Keratinocyte (primary cell): ENCODE data around the gene CARMIL1. TPM values are rescaled to one million over a fixed set of nuclear protein-coding genes. Genes with fewer than 3 reads are reported as not detected.

Experiments
- DNase-seq: peaks from one replicate; pipeline ENCODE4 v3.0.0-alpha.2; 2011; ENCODE audit warnings: low read depth, missing footprints, low spot score
- FAIRE-seq: peaks from 2 replicates; lab custom pipeline; 2011; peaks lifted over from hg19 to GRCh38; lab: Jason Lieb, UNC
- H2AFZ ChIP-seq: 2 replicates; pipeline ENCODE4 v1.6.0; 2012; ENCODE audit warnings: low read length, control low read depth, inconsistent platforms; ENCODE audit not compliant: control insufficient read depth
- H3K27ac ChIP-seq: 2 replicates; pipeline ENCODE4 v1.5.1; 2011; ENCODE audit warnings: low read length; ENCODE audit not compliant: control insufficient read depth, insufficient read depth
- H3K27me3 ChIP-seq: 3 replicates; pipeline ENCODE4 v1.6.0; 2011; ENCODE audit warnings: low read length; ENCODE audit not compliant: control insufficient read depth, insufficient read depth; ENCODE audit errors: extremely low read depth
- H3K36me3 ChIP-seq, 2 experiments: 2 replicates in 1 of 2; 3 replicates in 1 of 2; pipeline ENCODE4 v1.5.1; 2011; ENCODE audit warnings: low read length in 2 of 2, mild to moderate bottlenecking in 1 of 2; ENCODE audit not compliant: control insufficient read depth in 2 of 2, insufficient read depth in 2 of 2; ENCODE audit errors: extremely low read depth in 1 of 2
- H3K4me1 ChIP-seq: 3 replicates; pipeline ENCODE4 v1.5.1; 2011; ENCODE audit warnings: low read length; ENCODE audit not compliant: control insufficient read depth, insufficient read depth; ENCODE audit errors: extremely low read depth
- H3K4me2 ChIP-seq: 3 replicates; pipeline ENCODE4 v1.6.0; 2011; ENCODE audit warnings: low read depth, low read length; ENCODE audit not compliant: control insufficient read depth, insufficient read depth; ENCODE audit errors: extremely low read depth
- H3K4me3 ChIP-seq, 3 experiments: fragments of 200-600 bp in 1 of 3; sonication (generic) in 1 of 3; 2 replicates in 2 of 3; 3 replicates in 1 of 3; pipeline ENCODE4 v1.5.1; 2011 to 2016; ENCODE audit warnings: low read length in 3 of 3, mild to moderate bottlenecking in 3 of 3, control low read depth in 2 of 3, inconsistent platforms in 1 of 3, low read depth in 1 of 3, mixed read lengths in 1 of 3, mixed run types in 1 of 3, moderate library complexity in 1 of 3; ENCODE audit not compliant: control insufficient read depth in 2 of 3, insufficient read depth in 2 of 3; ENCODE audit errors: extremely low read depth in 1 of 3
- H3K79me2 ChIP-seq: 2 replicates; pipeline ENCODE4 v1.6.0; 2012; ENCODE audit warnings: low read length; ENCODE audit not compliant: control insufficient read depth, insufficient read depth
- H3K9ac ChIP-seq: 3 replicates; pipeline ENCODE4 v1.6.0; 2011; ENCODE audit warnings: low read length; ENCODE audit not compliant: control insufficient read depth, insufficient read depth; ENCODE audit errors: extremely low read depth
- H3K9me1 ChIP-seq: 3 replicates; pipeline ENCODE4 v1.6.0; 2011; ENCODE audit warnings: low read length; ENCODE audit not compliant: control insufficient read depth, insufficient read depth; ENCODE audit errors: extremely low read depth
- H3K9me3 ChIP-seq: 2 replicates; pipeline ENCODE4 v1.5.1; 2012; ENCODE audit warnings: low read depth, low read length; ENCODE audit not compliant: control insufficient read depth
- H4K20me1 ChIP-seq: 3 replicates; pipeline ENCODE4 v1.6.0; 2011; ENCODE audit warnings: low read length; ENCODE audit not compliant: control insufficient read depth, insufficient read depth; ENCODE audit errors: extremely low read depth
- EZH2 ChIP-seq: IDR thresholded peaks from one replicate; pipeline ENCODE4 v1.6.1; 2012; ENCODE audit warnings: inconsistent platforms, mild to moderate bottlenecking, low read length, moderate library complexity
- dilution Hi-C: fragments of 300-500 bp; cut with MboI; formaldehyde crosslinking; loops from one replicate; pipeline ENCODE4 v1.7.0; 2020; ENCODE audit warnings: low sequenced_read_pairs; ENCODE audit not compliant: extremely low pct_ligation_motif_present
- polyA plus RNA-seq, 5 experiments: library from polyadenylated mRNA; depleted of rRNA in 3 of 5; stranded (reverse) in 3 of 5; stranded (forward) in 1 of 5; unstranded in 1 of 5; fragments of >200 nt; gene quantifications; 1 replicate in 1 of 5; 2 replicates in 3 of 5; 3 replicates in 1 of 5; pipeline versions ENCODE4 v1.2.1 to v1.2.3, GENCODE V29; 2011 to 2012; ENCODE audit warnings: missing spikeins in 2 of 5, low read depth in 1 of 5, low replicate concordance in 1 of 5
- TF ChIP-seq, protein P1 (sequence below), 3 experiments: IDR thresholded peaks in 1 of 3; conservative IDR thresholded peaks in 1 of 3; optimal IDR thresholded peaks in 1 of 3; 2 replicates in 2 of 3; 3 replicates in 1 of 3; pipeline versions ENCODE3 to v1.5.1; 2011; ENCODE audit warnings: low read length in 3 of 3, mild to moderate bottlenecking in 3 of 3, moderate library complexity in 2 of 3, control low read depth in 1 of 3, inconsistent platforms in 1 of 3; ENCODE audit not compliant: insufficient read depth in 2 of 3; ENCODE audit errors: extremely low read depth in 1 of 3

Gene CARMIL1
- polyA plus RNA-seq, 1 donor (not counting 4 experiments of a cell fraction or from before 2014, with no cell fraction given), result 18.9 TPM

DNA sequence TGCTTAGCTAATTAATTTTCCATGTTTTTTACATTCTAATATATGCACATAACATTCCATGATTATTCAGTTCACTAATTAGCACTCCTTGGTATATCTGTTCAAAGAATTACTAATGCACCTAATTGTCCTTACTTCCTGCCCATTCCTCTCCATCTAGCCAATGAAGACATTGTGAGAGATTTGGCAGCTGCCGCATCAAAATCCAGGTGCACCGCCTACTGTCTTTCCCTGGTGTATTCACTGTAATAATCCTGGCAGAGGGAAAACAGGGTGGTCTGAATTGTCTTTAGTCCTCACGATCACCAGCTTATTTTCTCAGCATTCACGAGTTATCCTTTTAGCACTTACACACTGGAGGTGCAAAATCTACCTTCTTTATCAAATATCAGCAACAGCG is 311.8 kb downstream of the CARMIL1 start:
- H3K36me3 ChIP-seq, result peaks cover 0 to 4% of the 10 kb centered on the region in 2 experiments
- dilution Hi-C loops, result no loop called here
- FAIRE-seq (no peak), DNase-seq (no peak)
- H2AFZ ChIP-seq, result no peak overlapping the region
- no peak for TF ChIP-seq EZH2
- TF ChIP-seq, protein P1, sequence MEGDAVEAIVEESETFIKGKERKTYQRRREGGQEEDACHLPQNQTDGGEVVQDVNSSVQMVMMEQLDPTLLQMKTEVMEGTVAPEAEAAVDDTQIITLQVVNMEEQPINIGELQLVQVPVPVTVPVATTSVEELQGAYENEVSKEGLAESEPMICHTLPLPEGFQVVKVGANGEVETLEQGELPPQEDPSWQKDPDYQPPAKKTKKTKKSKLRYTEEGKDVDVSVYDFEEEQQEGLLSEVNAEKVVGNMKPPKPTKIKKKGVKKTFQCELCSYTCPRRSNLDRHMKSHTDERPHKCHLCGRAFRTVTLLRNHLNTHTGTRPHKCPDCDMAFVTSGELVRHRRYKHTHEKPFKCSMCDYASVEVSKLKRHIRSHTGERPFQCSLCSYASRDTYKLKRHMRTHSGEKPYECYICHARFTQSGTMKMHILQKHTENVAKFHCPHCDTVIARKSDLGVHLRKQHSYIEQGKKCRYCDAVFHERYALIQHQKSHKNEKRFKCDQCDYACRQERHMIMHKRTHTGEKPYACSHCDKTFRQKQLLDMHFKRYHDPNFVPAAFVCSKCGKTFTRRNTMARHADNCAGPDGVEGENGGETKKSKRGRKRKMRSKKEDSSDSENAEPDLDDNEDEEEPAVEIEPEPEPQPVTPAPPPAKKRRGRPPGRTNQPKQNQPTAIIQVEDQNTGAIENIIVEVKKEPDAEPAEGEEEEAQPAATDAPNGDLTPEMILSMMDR (optimal IDR thresholded peaks at IDR 0.05 in 1 of 3, IDR thresholded peaks at IDR 0.05 in 1 of 3, conservative IDR thresholded peaks at IDR 0.05 in 1 of 3; ENCODE audit: extremely low read depth in 1 of 3, insufficient read depth in 2 of 3, low read length in 3 of 3), result no peak
- no peak overlapping the region for H3K9ac ChIP-seq
- no peaks in the 10 kb centered on the region for H3K4me1 ChIP-seq
- no peak overlapping the region for H3K4me2 ChIP-seq
- H3K79me2 ChIP-seq, result no peaks in the 10 kb centered on the region
- no peaks in the 10 kb centered on the region for H3K9me3 ChIP-seq
- no peak overlapping the region for H3K4me3 ChIP-seq
- H3K27me3 ChIP-seq, result no peaks in the 10 kb centered on the region
- no peaks in the 10 kb centered on the region for H4K20me1 ChIP-seq
- H3K27ac ChIP-seq, result no peak overlapping the region
- no peaks in the 10 kb centered on the region for H3K9me1 ChIP-seq

GRCh38 chr6:25596928-25597818 is 318.0 kb downstream of the CARMIL1 start:
- Histone ChIP-seq H2AFZ (no peak overlapping the region), H3K9me3 (no peaks in the 10 kb centered on the region), H3K9me1 (no peaks in the 10 kb centered on the region), H3K27ac (no peak overlapping the region), H3K9ac (no peak overlapping the region), H3K4me2 (no peak overlapping the region), H3K36me3 (peaks cover 0 to 4% of the 10 kb centered on the region in 2 experiments), H3K4me3 (no peak overlapping the region), H4K20me1 (no peaks in the 10 kb centered on the region), H3K27me3 (no peaks in the 10 kb centered on the region), H3K79me2 (no peaks in the 10 kb centered on the region), H3K4me1 (no peaks in the 10 kb centered on the region)
- dilution Hi-C loops, result no loop called here
- DNase-seq (no peak), FAIRE-seq (no peak)
- TF ChIP-seq, protein P1 (optimal IDR thresholded peaks at IDR 0.05 in 1 of 3, IDR thresholded peaks at IDR 0.05 in 1 of 3, conservative IDR thresholded peaks at IDR 0.05 in 1 of 3; ENCODE audit: extremely low read depth in 1 of 3, insufficient read depth in 2 of 3, low read length in 3 of 3), result no peak
- TF ChIP-seq EZH2, result no peak
